ENCODE data around the gene POM121L2. TPM values are rescaled to one million over a fixed set of nuclear protein-coding genes. Genes with fewer than 3 reads are reported as not detected.

POM121L2 gene
- total RNA-seq, 2 experiments from 2014 or later = not detected

- H3K4me1 Mint-ChIP-seq (ENCODE audit: low read depth) = peaks cover 11% of the 10 kb centered on the region
- peaks cover 6% of the 10 kb centered on the region for H3K36me3 Mint-ChIP-seq (ENCODE audit: low read depth)
- ATAC-seq (no peak), DNase-seq (no peak)
- H3K4me3 Mint-ChIP-seq = peak overlapping the region; percentile 6
- no peak overlapping the region for H3K27ac Mint-ChIP-seq
- peaks cover 22% of the 10 kb centered on the region for H3K9me3 Mint-ChIP-seq
- ChIA-PET POLR2A (interaction anchor here (0.6 to 1.4 kb wide), 2 partner anchors 35 to 53 kb away, joined by 3 read pairs; no protein-coding TSS in a partner anchor), CTCF (interaction anchor here (1.1 to 1.4 kb wide), 3 partner anchors 13 to 1628 kb away, joined by 3 read pairs; partner anchors contain the start of gene TRIM27)
- intact Hi-C loops (cut with micrococcal nuclease) = loop anchor here (10.0 kb wide), 1 partner anchor 379 kb away; no protein-coding TSS in a partner anchor
- peaks cover 73% of the 10 kb centered on the region for H3K27me3 Mint-ChIP-seq
- TF ChIP-seq CTCF (IDR thresholded peaks at IDR 0.05) = no peak
These were observed 15.8 kb downstream of the POM121L2 start for GRCh38 chr6:27296106-27296783.

- CTCF ChIA-PET = interaction anchor here (1.1 to 1.4 kb wide), 3 partner anchors 13 to 1629 kb away, joined by 3 read pairs; partner anchors contain the start of gene TRIM27
- Mint-ChIP-seq H3K4me3 (no peak overlapping the region), H3K9me3 (peaks cover 28% of the 10 kb centered on the region), H3K27me3 (peaks cover 77% of the 10 kb centered on the region), H3K27ac (no peak overlapping the region), H3K4me1 (ENCODE audit: low read depth) (peaks cover 11% of the 10 kb centered on the region), H3K36me3 (ENCODE audit: low read depth) (peaks cover 9% of the 10 kb centered on the region)
- POLR2A ChIA-PET = interaction anchor here (0.6 to 1.4 kb wide), 2 partner anchors 34 to 54 kb away, joined by 3 read pairs; no protein-coding TSS in a partner anchor
- DNase-seq (no peak), ATAC-seq (peak; percentile 20)
- no peak for TF ChIP-seq CTCF (IDR thresholded peaks at IDR 0.05)
- intact Hi-C loops (cut with micrococcal nuclease) = loop anchor here (10.0 kb wide), 1 partner anchor 379 kb away; no protein-coding TSS in a partner anchor
These were observed 16.6 kb downstream of the POM121L2 start for GRCh38 chr6:27295301-27296079.

- ChIA-PET CTCF (interaction anchor here (0.8 kb wide), 1 partner anchor 502 kb away, joined by 3 read pairs; no protein-coding TSS in a partner anchor), POLR2A (no interaction called here)
- peaks cover 14% of the 10 kb centered on the region for H3K4me1 Mint-ChIP-seq (ENCODE audit: low read depth)
- TF ChIP-seq CTCF (IDR thresholded peaks at IDR 0.05) = no peak
- DNase-seq = no peak
- H3K27me3 Mint-ChIP-seq = peaks cover 78% of the 10 kb centered on the region
- H3K9me3 Mint-ChIP-seq = peaks cover 29% of the 10 kb centered on the region
- no peak for ATAC-seq
- H3K27ac Mint-ChIP-seq = no peak overlapping the region
- intact Hi-C loops (cut with micrococcal nuclease) = loop anchor here (10.0 kb wide), 1 partner anchor 380 kb away; no protein-coding TSS in a partner anchor
- peaks cover 9% of the 10 kb centered on the region for H3K36me3 Mint-ChIP-seq (ENCODE audit: low read depth)
- no peak overlapping the region for H3K4me3 Mint-ChIP-seq
These were observed 17.7 kb downstream of the POM121L2 start for GRCh38 chr6:27294409-27294808.

GRCh38 chr6:27293436-27294098 lies 18.5 kb downstream of the POM121L2 start:
- peaks cover 82% of the 10 kb centered on the region for H3K27me3 Mint-ChIP-seq
- H3K36me3 Mint-ChIP-seq (ENCODE audit: low read depth) = peaks cover 9% of the 10 kb centered on the region
- DNase-seq (no peak), ATAC-seq (no peak)
- CTCF ChIA-PET = interaction anchor here (0.8 kb wide), 1 partner anchor 503 kb away, joined by 3 read pairs; no protein-coding TSS in a partner anchor
- no peak overlapping the region for H3K27ac Mint-ChIP-seq
- H3K9me3 Mint-ChIP-seq = peaks cover 31% of the 10 kb centered on the region
- POLR2A ChIA-PET = interaction anchor here (0.6 kb wide), 1 partner anchor 376 kb away, joined by 3 read pairs; no protein-coding TSS in a partner anchor
- H3K4me3 Mint-ChIP-seq = no peak overlapping the region
- H3K4me1 Mint-ChIP-seq (ENCODE audit: low read depth) = peaks cover 14% of the 10 kb centered on the region
- no peak for TF ChIP-seq CTCF (IDR thresholded peaks at IDR 0.05)
- intact Hi-C loops (cut with micrococcal nuclease) = loop anchor here (10.0 kb wide), 1 partner anchor 381 kb away; no protein-coding TSS in a partner anchor
